ENCODE results near the gene PPM1N.

The PPM1N gene

GRCh38 chr19:45498411-45499195, at the start of gene PPM1N:
PPM1N (plus strand) TSS chr19:45498443; CDS start chr19:45498473, 30 bp downstream.
- in situ Hi-C loops (cut with MboI; ENCODE audit: low sequenced_read_pairs) = no loop called here

GRCh38 chr19:45448887-45449299, 49.4 kb upstream of the PPM1N start:
- in situ Hi-C loops (cut with MboI; ENCODE audit: low sequenced_read_pairs) = no loop called here

- in situ Hi-C loops (cut with MboI; ENCODE audit: low sequenced_read_pairs) = no loop called here
Observed at GRCh38 chr19:45450012-45450333, 48.3 kb upstream of the PPM1N start.

- in situ Hi-C loops (cut with MboI; ENCODE audit: low sequenced_read_pairs) = no loop called here
Observed at GRCh38 chr19:45451131-45451849, 47.0 kb upstream of the PPM1N start.

GRCh38 chr19:45451850-45452387, 46.3 kb upstream of the PPM1N start:
- in situ Hi-C loops (cut with MboI; ENCODE audit: low sequenced_read_pairs) = no loop called here

- in situ Hi-C loops (cut with MboI; ENCODE audit: low sequenced_read_pairs) = no loop called here
Observed at GRCh38 chr19:45455707-45456499, 42.3 kb upstream of the PPM1N start.

GRCh38 chr19:45456500-45456815, 41.8 kb upstream of the PPM1N start:
- in situ Hi-C loops (cut with MboI; ENCODE audit: low sequenced_read_pairs) = no loop called here

GRCh38 chr19:45457776-45458175, 40.5 kb upstream of the PPM1N start:
- in situ Hi-C loops (cut with MboI; ENCODE audit: low sequenced_read_pairs) = no loop called here

- in situ Hi-C loops (cut with MboI; ENCODE audit: low sequenced_read_pairs) = no loop called here
Observed at GRCh38 chr19:45460807-45461347, 37.4 kb upstream of the PPM1N start.

GRCh38 chr19:45462174-45462573, 36.1 kb upstream of the PPM1N start:
- in situ Hi-C loops (cut with MboI; ENCODE audit: low sequenced_read_pairs) = no loop called here

- in situ Hi-C loops (cut with MboI; ENCODE audit: low sequenced_read_pairs) = no loop called here
Observed at GRCh38 chr19:45463241-45463640, 35.0 kb upstream of the PPM1N start.

- in situ Hi-C loops (cut with MboI; ENCODE audit: low sequenced_read_pairs) = no loop called here
Observed at GRCh38 chr19:45464274-45464673, 34.0 kb upstream of the PPM1N start.

- in situ Hi-C loops (cut with MboI; ENCODE audit: low sequenced_read_pairs) = no loop called here
Observed at GRCh38 chr19:45464852-45465441, 33.3 kb upstream of the PPM1N start.

GRCh38 chr19:45467115-45467455, 31.2 kb upstream of the PPM1N start:
- in situ Hi-C loops (cut with MboI; ENCODE audit: low sequenced_read_pairs) = no loop called here

GRCh38 chr19:45467456-45468158, 30.6 kb upstream of the PPM1N start, which contains the start of gene FOSB:
FOSB (plus strand) TSS chr19:45467996; CDS start chr19:45468587, 591 bp downstream.
- in situ Hi-C loops (cut with MboI; ENCODE audit: low sequenced_read_pairs) = no loop called here

- in situ Hi-C loops (cut with MboI; ENCODE audit: low sequenced_read_pairs) = no loop called here
Observed at GRCh38 chr19:45468159-45468651, 30.0 kb upstream of the PPM1N start.

GRCh38 chr19:45468803-45469131, 29.5 kb upstream of the PPM1N start:
- in situ Hi-C loops (cut with MboI; ENCODE audit: low sequenced_read_pairs) = no loop called here

GRCh38 chr19:45469132-45469944, 28.9 kb upstream of the PPM1N start:
- in situ Hi-C loops (cut with MboI; ENCODE audit: low sequenced_read_pairs) = no loop called here
